NT2/D1 (cell line): ENCODE data around the gene S100A14.
A peak's percentile ranks its signal among the peaks of the same experiment; 100 is the strongest.

Source experiments
- DNase-seq: peaks from one replicate; pipeline ENCODE4 v3.0.0-alpha.2; 2011; ENCODE audit warnings: low read depth, low spot score
- H3K27me3 ChIP-seq: 2 replicates; pipeline ENCODE4 v1.6.0; 2011; ENCODE audit warnings: mild to moderate bottlenecking; ENCODE audit not compliant: insufficient read length, insufficient read depth
- H3K36me3 ChIP-seq: 2 replicates; pipeline ENCODE4 v1.6.1; 2011; ENCODE audit warnings: mild to moderate bottlenecking, low read length, mixed read lengths; ENCODE audit not compliant: insufficient read depth, insufficient read length
- H3K4me1 ChIP-seq: 2 replicates; pipeline ENCODE4 v1.5.1; 2011; ENCODE audit not compliant: insufficient read depth, insufficient read length
- H3K4me3 ChIP-seq: 2 replicates; pipeline ENCODE4 v1.5.1; 2011; ENCODE audit warnings: low read depth; ENCODE audit not compliant: insufficient read length
- H3K9ac ChIP-seq: 2 replicates; pipeline ENCODE4 v1.6.0; 2011; ENCODE audit warnings: low read depth; ENCODE audit not compliant: insufficient read length
- H3K9me3 ChIP-seq: 2 replicates; pipeline ENCODE4 v1.5.1; 2011; ENCODE audit warnings: mild to moderate bottlenecking, low read length; ENCODE audit not compliant: insufficient read depth
- SUZ12 ChIP-seq: IDR thresholded peaks from 2 replicates; pipeline ENCODE4 v1.6.1; 2011; ENCODE audit not compliant: insufficient read length, insufficient read depth; ENCODE audit errors: extremely low read depth
- YY1 ChIP-seq: IDR thresholded peaks from 2 replicates; pipeline ENCODE4 v1.6.1; 2011; ENCODE audit not compliant: insufficient read length, insufficient read depth
- ZNF274 ChIP-seq: IDR thresholded peaks from 2 replicates; pipeline ENCODE4 v1.6.1; 2011; ENCODE audit warnings: mild to moderate bottlenecking, low read depth, low read length

S100A14 gene

GRCh38 chr1:153566414-153567371, 49.4 kb downstream of the S100A14 start:
- no peaks in the 10 kb centered on the region for H3K36me3 ChIP-seq
- no peaks in the 10 kb centered on the region for H3K9me3 ChIP-seq
- H3K4me3 ChIP-seq, result peak overlapping the region; percentile 9
- peaks cover 33% of the 10 kb centered on the region for H3K4me1 ChIP-seq
- H3K27me3 ChIP-seq, result no peaks in the 10 kb centered on the region
- peak; percentile 97 for DNase-seq
- H3K9ac ChIP-seq, result peak overlapping the region; percentile 84
- TF ChIP-seq SUZ12, result no peak
- TF ChIP-seq ZNF274, result no peak
- TF ChIP-seq YY1, result no peak

DNA sequence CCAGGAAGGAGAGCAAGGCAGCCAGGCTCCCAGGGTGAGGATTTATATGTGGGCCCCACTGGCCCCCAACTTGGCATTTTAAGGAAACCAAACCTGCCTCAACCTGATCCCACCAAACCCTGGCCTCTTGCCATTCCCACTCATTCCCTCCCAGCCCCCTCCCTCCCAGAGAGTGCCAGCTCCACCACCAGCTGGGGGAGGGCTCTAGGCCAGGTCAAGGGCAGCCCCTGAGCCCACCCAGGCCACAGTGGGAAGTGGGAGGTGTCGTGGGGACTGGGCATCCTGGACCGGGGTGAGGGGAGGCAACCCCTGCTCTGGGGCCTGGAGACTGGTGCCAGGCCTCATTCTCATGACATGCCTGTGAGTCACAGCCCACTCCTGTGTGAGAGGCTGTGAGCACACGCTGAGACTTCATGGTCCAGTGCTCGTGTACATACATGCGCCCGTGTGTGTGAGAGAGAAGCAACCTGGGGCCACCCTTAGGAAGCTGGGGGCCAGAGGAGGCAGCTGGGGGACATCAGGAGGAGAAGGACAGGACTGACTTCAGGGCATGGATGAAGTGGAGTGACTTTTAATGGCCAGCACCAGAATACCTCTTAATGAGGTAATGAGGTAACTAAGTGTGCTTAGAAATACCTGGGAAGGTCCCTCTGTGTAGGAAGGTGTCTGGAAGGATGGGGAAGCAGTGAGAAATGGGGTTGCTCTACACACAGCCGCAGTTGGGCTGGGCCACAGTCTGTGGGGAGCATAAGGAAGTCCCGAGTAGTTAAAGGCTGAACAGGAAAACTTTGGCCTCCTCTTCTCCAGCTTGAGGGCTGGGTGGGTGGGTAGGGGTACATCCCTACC, 50.4 kb downstream of the S100A14 start, which contains the start of gene S100A2:
S100A2 (minus strand) TSS at position 316 of the 846 bp plus-strand sequence. CDS start 1,967 bp downstream, outside the sequence.
- H3K9me3 ChIP-seq, result no peaks in the 10 kb centered on the region
- H3K36me3 ChIP-seq, result no peaks in the 10 kb centered on the region
- H3K4me1 ChIP-seq, result peaks cover 33% of the 10 kb centered on the region
- H3K9ac ChIP-seq, result peak within 1 kb of the TSS; percentile 84
- H3K4me3 ChIP-seq, result peak within 1 kb of the TSS; percentile 9
- no peak for DNase-seq
- H3K27me3 ChIP-seq, result no peaks in the 10 kb centered on the region
- no peak for TF ChIP-seq ZNF274
- no peak for TF ChIP-seq YY1
- TF ChIP-seq SUZ12, result no peak
